Breast epithelium (tissue), 4 donors: ENCODE results near the gene NR2E1. TPM values are rescaled to one million over a fixed set of nuclear protein-coding genes. Genes with fewer than 3 reads are reported as not detected.

Source experiments
- DNase-seq, 2 donors: peaks; one replicate each; pipeline ENCODE4 v3.0.0-alpha.2; 2019; ENCODE audit warnings: low spot score in 2 of 2
- H3K27ac ChIP-seq, 2 donors: fragments of 200-600 bp; sonication (generic) in 1 of 2; one replicate each; pipeline ENCODE4 v1.5.1; 2016 to 2019; ENCODE audit warnings: mild to moderate bottlenecking in 1 of 2
- H3K27me3 ChIP-seq, 2 donors: fragments of 200-600 bp; sonication (generic) in 1 of 2; one replicate each; pipeline versions ENCODE4 v1.5.1 to v1.6.0; 2017 to 2019; ENCODE audit warnings: control low read depth in 1 of 2, mild to moderate bottlenecking in 1 of 2
- H3K36me3 ChIP-seq: fragments of 200-600 bp; one replicate; pipeline ENCODE4 v1.5.1; 2019
- H3K4me1 ChIP-seq, 2 donors: fragments of 200-600 bp; sonication (generic); one replicate each; pipeline ENCODE4 v1.5.1; 2016 to 2019; ENCODE audit warnings: control low read depth in 1 of 2
- H3K4me3 ChIP-seq, 3 donors: fragments of 200-600 bp; sonication (generic); 1 replicate in 2 of 3; 2 replicates in 1 of 3; pipeline ENCODE4 v1.5.1; 2016 to 2019; ENCODE audit warnings: mild to moderate bottlenecking in 3 of 3, moderate library complexity in 2 of 3
- H3K9me3 ChIP-seq, 2 donors: fragments of 200-600 bp; sonication (generic) in 1 of 2; one replicate each; pipeline ENCODE4 v1.5.1; 2016 to 2019; ENCODE audit warnings: control low read depth in 1 of 2
- POLR2A ChIP-seq: fragments of 450-650 bp; IDR thresholded peaks from one replicate; pipeline ENCODE4 v1.6.1; 2016; ENCODE audit warnings: antibody characterized with exemption, mild to moderate bottlenecking, moderate library complexity
- POLR2AphosphoS5 ChIP-seq, 3 donors: sonication (generic); formaldehyde crosslinking; IDR thresholded peaks; one replicate each; pipeline ENCODE4 v1.6.1; 2017; ENCODE audit warnings: antibody characterized with exemption in 3 of 3
- intact Hi-C: fragments of 100-400 bp; cut with DNase I; formaldehyde crosslinking; loops from one replicate; pipeline ENCODE4 v1.15.1; 2023; ENCODE audit warnings: low total_unique reads
- total RNA-seq, 3 donors: library from RNA; depleted of rRNA; stranded (reverse); fragments of >200 nt; gene quantifications; one replicate each; pipeline ENCODE4 v1.1.0, GENCODE V29; 2016
- TF ChIP-seq, protein P1 (sequence below), 3 donors: fragments of 450-650 bp; IDR thresholded peaks; one replicate each; pipeline ENCODE4 v1.5.1; 2016 to 2017; ENCODE audit warnings: antibody characterized with exemption in 3 of 3, mild to moderate bottlenecking in 3 of 3, moderate library complexity in 3 of 3

Gene NR2E1
- total RNA-seq = under 1 TPM in 1 of 3 donors, not detected in 2; 0.33 TPM

DNA sequence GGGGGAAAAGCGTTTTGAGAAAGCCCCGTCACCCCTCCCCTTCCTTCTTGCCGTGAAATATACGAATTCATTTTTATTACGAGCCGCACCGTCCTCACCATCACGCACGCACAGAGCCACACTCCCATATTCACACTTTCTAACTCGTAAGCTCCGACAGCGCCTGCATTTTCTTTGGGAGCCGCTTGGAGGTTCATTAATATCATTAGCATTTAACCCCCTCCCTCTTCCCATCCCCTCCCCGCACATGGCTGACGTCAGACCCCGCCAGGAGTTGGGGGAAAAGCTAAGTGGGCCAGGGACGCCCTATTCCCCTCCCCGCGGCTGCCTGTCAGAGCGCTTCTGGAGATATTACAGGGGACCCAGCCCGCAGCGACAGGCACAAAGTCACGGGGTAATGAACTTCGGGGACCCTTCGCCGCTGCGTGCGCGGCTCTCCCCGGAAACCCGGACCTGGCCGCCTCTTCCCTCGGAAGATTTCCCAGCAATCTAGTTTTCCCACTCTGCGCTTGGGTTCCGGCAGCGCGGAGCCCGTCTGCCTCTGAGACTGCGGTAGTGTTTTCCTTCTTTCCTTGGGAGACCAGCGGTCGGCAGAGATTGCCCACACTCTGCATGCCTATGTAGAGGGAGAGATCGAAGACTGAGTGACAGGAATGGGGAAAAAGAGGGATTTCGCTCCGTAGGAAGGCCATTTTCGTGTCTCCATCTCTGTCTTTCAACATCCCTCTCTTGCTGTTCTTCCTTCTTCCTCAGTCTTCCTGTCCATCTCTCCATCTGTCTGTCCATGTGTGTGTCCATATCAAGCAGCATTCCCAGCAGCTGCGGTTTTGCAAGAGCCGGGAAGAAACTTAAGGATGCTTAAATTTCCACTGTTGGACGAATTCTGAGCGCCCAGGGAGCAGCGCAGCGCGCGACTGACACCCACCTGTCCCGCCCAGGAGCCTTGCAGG lies at the start of gene NR2E1:
Gene NR2E1, plus strand, starts transcription at position 309 of the 950 bp plus-strand sequence. CDS start 744 bp downstream, outside the sequence.
- H3K36me3 ChIP-seq = no peaks in the 10 kb centered on the region
- DNase-seq = no peak
- intact Hi-C loops = no loop called here
- no peak within 1 kb of the TSS for H3K27ac ChIP-seq
- H3K4me1 ChIP-seq = peaks cover 11 to 37% of the 10 kb centered on the region in 2 donors
- peak within 1 kb of the TSS in 2 of 3 donors; percentile 32 to 52 for H3K4me3 ChIP-seq
- H3K9me3 ChIP-seq = no peaks in the 10 kb centered on the region
- peaks cover 13 to 100% of the 10 kb centered on the region in 2 donors for H3K27me3 ChIP-seq
- TF ChIP-seq, protein P1, sequence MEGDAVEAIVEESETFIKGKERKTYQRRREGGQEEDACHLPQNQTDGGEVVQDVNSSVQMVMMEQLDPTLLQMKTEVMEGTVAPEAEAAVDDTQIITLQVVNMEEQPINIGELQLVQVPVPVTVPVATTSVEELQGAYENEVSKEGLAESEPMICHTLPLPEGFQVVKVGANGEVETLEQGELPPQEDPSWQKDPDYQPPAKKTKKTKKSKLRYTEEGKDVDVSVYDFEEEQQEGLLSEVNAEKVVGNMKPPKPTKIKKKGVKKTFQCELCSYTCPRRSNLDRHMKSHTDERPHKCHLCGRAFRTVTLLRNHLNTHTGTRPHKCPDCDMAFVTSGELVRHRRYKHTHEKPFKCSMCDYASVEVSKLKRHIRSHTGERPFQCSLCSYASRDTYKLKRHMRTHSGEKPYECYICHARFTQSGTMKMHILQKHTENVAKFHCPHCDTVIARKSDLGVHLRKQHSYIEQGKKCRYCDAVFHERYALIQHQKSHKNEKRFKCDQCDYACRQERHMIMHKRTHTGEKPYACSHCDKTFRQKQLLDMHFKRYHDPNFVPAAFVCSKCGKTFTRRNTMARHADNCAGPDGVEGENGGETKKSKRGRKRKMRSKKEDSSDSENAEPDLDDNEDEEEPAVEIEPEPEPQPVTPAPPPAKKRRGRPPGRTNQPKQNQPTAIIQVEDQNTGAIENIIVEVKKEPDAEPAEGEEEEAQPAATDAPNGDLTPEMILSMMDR (IDR thresholded peaks at IDR 0.05) = no peak

DNA sequence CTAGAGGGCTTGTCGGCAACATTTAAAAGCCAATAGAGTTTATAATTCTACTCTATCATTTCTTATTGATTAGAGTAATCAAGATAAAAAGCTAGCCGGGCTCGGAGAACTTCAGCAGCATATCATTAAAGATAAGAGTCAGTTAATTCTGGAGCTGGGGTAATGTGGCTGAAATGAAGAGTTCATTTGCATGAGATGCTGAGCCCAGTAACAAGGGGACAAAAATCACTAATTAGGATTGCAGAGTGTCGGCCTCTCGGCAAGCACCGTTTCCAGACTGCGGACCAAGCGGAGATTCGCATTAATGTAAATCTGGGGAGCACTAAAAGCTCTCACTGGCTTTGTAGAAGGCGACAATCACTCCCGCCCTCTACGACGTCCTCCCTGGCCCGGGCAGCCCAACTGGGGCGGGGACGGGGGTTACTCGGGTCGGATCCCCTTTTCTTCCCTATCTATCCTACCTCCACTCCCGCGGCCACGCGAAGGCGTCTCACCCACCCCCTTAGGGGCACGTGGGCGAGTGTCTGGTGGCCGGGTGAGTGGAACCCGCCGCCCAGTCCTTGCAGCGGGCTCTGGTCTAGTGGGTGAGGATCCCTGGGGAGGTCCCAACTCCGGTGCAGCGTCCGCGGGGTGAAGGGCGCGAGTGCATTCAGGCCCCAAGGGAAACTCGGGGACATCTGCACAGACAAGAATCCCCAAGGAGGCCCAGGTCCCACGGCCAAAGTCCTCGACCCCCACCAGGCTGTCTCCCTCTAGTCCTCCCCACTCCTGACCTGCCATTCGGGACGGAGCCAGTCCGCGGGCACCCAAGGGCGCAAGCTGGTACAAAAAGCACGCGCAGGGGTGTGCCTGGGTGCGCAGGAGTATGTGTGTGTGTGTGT lies 49.0 kb upstream of the NR2E1 start:
- no peak overlapping the region for H3K27ac ChIP-seq
- H3K27me3 ChIP-seq = peaks cover 0 to 41% of the 10 kb centered on the region in 2 donors
- no peak for DNase-seq
- intact Hi-C loops = loop anchor here (10.0 kb wide), 1 partner anchor 418 kb away; no protein-coding TSS in a partner anchor
- H3K4me1 ChIP-seq = peaks cover 0 to 5% of the 10 kb centered on the region in 2 donors
- no peaks in the 10 kb centered on the region for H3K36me3 ChIP-seq
- H3K9me3 ChIP-seq = no peaks in the 10 kb centered on the region
- H3K4me3 ChIP-seq = peak overlapping the region in 2 of 3 donors; percentile 67 to 87
- TF ChIP-seq POLR2A (no peak), POLR2AphosphoS5 (IDR thresholded peaks at IDR 0.05) (no peak)
- TF ChIP-seq, protein P1 (IDR thresholded peaks at IDR 0.05) = no peak

DNA sequence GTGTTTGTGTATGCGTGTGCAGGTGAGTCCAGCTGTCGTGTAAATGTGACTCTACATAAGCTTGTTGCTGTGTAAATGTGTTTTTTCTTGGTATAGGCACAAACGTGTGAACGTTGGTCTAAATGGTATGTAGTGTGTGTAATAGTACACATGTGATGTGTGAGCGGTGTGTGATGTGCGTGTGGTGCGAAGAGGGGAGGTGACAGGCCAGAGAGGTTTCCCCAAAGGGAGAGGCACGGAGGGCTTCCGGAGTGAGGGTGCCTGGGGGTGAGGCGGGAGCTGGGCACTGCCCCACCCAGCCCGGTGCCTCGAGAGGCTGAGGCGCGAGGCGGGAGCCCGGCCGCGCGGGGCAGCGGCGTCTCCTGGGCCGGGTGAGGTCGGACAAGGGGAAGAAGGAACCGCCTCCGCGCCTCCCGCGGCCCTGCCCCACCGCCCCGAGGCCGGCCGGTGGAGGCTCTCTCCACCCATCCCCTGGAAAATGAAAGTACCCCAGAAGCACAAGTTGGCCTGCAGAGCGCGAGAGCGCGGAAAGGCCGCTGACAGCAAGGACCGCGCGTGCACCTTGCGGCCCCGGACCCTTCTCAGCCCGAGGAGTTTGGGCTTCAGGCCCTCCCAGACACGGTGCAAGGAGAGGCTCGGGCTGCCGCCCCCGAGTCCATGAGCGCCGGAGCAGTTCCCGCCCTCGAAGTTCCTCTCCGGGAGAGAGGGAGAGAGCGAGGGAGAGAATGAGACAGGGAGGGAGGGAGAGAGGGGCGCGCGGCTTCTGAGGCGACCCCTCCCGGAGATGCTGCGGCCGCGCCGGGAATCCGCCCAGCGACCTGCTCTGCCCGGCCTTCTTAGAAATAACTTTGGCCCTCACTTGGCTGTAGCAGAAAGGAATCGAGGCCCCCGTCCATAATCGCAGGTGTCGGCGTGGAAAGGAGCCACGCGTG lies 48.1 kb upstream of the NR2E1 start:
- intact Hi-C loops = loop anchor here (10.0 kb wide), 1 partner anchor 417 kb away; no protein-coding TSS in a partner anchor
- Histone ChIP-seq H3K4me1 (peaks cover 0 to 5% of the 10 kb centered on the region in 2 donors), H3K4me3 (peak overlapping the region; percentile 57 to 87 (median 67)), H3K27ac (no peak overlapping the region), H3K27me3 (peaks cover 0 to 44% of the 10 kb centered on the region in 2 donors), H3K36me3 (no peaks in the 10 kb centered on the region), H3K9me3 (no peaks in the 10 kb centered on the region)
- TF ChIP-seq POLR2AphosphoS5 (IDR thresholded peaks at IDR 0.05) (no peak), POLR2A (no peak)
- TF ChIP-seq, protein P1 (IDR thresholded peaks at IDR 0.05) = no peak
- no peak for DNase-seq

DNA sequence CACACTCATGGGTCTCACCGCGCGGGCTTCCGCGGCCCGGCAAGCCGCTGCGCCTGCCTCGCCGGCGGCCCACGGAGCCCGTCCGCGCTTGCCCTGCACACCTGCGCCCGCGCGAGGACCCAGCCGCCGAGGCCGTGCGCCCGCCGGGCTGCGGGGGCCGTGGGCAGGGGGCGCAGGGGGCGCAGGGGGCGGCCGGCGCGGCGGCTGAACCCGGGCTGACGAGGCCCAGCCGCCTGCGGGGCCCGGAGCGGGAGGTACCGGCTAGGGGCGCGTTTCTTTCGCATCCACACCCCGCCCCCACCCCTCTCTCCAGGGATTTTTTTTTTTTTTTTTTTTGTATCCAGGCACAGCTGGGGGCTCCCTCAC lies 47.5 kb upstream of the NR2E1 start:
- intact Hi-C loops = loop anchor here (10.0 kb wide), 1 partner anchor 416 kb away; no protein-coding TSS in a partner anchor
- H3K27ac ChIP-seq = no peak overlapping the region
- DNase-seq = no peak
- H3K9me3 ChIP-seq = no peaks in the 10 kb centered on the region
- peaks cover 0 to 5% of the 10 kb centered on the region in 2 donors for H3K4me1 ChIP-seq
- H3K4me3 ChIP-seq = peak overlapping the region; percentile 57 to 87 (median 67)
- TF ChIP-seq POLR2AphosphoS5 (IDR thresholded peaks at IDR 0.05) = no peak
- TF ChIP-seq, protein P1 (IDR thresholded peaks at IDR 0.05) = no peak
- no peak for TF ChIP-seq POLR2A
- H3K36me3 ChIP-seq = no peaks in the 10 kb centered on the region
- H3K27me3 ChIP-seq = peaks cover 0 to 44% of the 10 kb centered on the region in 2 donors
